HG03457 (cell line): ENCODE results near the gene RNASE8.

Source experiments
- ATAC-seq: cut with Tn5 transposase; IDR thresholded peaks from one replicate; pipeline ENCODE4 v1.9.1; 2021; ENCODE audit warnings: moderate number of reproducible peaks; ENCODE audit not compliant: unreplicated experiment

RNASE8 gene

DNA sequence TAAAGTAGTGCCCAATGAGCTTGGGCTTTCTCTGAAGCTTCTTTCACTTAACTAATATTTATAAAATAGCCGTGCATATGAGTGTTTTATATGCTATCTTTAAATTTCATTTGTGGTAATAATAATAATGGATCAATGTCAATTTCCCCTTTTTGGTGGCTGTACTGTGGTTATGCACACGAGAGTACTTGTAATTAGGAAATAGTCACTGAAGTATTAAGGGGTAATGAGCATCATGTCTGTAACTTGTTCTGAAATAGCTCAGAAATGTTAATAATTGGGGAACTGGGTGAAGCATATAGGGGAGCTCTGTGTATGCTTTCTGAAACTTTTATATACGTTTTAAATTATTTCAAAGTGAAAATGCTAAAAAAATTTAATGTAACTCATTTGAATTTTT is 7.0 kb upstream of the RNASE8 start:
- ATAC-seq, result no peak

DNA sequence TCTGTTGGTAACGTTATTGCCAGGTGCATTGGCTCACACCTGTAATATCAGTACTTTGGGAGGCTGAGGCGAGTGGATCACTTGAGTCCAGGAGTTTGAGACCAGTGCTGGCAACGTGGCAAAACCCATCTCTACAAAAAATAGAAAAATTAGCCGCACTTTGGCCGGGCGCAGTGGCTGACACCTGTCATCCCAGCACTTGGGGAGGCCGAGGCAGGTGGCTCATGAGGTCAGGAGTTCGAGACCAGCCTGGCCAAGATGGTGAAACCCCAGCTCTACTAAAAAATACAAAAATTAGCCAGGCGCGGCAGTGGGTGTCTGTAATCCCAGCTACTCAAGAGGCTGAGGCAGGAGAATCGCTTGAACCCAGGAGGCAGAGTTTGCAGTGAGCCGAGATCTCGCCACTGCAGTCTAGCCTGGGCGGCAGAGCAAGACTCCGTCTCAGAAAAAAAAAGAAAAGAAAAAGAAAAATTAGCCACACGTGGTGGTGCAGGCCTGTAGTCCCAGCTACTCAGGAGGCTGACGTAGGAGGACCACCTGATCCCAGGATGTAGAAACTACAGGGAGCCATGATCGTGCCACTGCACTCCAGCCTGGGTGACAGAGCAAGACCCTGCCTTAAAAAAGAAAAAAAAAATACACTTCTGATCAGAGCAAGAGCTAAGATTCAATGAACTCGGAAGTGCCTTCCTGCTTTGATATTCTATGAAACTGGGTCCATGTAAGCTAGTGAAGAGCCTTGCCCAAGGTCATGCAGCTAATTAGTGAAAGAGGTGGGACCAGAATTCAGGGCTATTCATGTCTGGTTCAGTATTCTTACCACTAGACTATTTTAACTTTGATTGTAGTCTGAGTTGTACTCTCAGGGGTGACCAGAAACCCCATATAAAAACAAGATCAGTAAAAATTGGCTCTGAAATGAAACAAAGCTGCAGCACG is 4.2 kb upstream of the RNASE8 start:
- no peak for ATAC-seq

DNA sequence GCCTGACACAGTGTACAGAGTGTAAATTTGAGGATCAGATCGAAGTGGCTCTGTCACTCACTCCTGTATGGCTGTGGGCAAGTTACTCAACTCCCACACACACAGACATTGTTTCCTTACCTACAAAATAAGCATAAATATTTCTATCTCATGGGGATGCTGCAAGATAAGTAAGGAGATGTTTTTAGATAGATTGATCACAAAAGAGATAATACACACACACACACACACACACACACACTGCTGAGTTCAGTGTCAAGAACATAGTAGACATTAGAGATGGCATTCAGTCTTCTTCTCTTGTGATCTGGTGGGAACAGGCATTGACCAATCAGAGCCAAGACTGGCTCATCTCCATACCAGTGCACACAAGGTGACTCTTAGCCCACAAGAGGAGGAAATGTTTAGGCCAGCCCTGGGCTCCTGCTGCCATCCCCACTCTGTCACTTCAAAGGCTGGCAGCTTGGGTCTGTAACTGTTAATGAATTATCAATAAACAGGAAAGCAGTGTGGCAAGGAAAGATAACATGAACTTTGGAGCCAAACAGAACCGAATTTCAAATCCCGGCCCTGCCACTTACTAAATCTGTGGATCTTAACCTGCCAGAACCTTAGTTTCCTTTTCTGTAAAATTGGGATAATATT is 3.4 kb upstream of the RNASE8 start:
- no peak for ATAC-seq

DNA sequence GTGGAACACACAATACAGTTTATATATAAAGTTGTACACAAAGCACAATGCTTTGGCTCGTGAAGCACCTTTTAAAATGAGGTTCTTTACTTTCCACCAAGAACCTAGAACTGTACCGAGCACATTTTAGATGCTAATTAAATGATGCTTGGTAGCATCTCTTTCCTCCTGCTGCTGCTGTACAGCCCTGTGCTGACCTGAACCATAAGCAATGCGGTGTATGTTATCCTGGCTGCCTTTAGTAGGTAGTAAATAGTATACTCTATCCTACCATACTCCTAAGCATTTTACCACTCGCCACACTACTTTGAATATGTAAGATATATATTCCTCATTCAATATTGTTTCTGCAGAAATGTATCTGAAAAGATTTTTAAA is 2.9 kb upstream of the RNASE8 start:
- no peak for ATAC-seq

DNA sequence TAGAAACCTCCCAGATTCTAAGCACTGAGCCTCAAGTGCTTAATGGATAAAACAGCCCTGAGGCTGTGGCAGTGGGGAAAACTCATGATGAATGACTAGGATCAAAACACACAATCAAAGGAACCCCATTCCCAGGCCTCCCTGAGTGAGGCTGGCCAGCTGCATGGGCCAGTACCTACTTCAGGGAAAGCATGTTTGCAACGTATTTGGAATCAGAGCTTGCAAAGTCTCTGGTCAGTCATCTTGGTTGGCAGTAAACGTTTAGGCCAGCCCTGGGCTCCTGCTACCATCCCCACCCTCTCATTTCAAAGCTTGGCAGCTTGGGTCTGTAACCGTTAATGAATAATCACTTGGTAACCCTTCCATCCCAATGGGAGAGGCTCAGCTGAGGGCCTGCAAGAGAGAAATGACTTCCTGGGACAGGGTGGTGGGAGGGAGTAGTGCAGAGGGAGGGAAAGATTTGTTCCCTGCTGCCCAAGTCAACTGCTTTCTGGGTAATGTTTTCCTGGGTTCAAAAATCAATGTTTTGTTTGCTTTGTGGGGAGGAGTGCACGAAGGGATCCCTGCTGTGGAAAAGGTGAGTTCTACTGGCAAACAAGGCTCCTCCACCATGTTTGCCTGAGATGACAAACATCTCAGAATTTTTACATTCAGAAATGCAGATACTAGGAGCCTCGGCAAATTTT is 2.0 kb upstream of the RNASE8 start:
- ATAC-seq, result no peak

DNA sequence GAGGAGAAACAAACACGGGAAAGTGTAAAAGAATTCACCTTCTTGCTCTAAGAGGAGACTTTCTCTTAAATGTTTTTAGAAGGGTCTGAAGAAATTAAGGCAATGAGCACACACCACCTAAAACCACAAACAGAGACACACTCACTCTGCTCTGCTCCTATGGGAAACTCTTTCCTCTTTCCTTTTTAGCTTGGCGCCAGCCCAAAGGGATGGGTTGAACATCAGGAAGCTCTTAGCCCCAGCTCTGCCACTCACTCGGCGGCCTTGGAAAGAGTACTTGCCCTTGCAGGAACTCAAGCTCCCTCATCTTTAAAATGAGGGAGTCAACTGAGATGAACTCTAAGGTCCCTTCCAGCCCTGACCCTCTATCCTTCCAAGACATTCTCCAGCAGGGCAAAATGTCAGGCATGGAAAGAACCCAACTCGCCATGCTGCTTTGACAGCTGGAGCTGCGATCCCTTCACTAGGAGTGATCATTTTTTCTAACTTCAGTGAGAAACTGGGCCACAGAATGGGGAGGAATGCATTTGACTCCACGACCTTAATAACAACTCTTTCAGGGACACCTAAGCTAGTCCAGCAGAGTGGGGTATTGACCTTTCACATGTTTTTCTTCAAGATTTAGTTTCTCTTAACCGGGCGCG is 980 bp upstream of the RNASE8 start:
- ATAC-seq, result no peak

DNA sequence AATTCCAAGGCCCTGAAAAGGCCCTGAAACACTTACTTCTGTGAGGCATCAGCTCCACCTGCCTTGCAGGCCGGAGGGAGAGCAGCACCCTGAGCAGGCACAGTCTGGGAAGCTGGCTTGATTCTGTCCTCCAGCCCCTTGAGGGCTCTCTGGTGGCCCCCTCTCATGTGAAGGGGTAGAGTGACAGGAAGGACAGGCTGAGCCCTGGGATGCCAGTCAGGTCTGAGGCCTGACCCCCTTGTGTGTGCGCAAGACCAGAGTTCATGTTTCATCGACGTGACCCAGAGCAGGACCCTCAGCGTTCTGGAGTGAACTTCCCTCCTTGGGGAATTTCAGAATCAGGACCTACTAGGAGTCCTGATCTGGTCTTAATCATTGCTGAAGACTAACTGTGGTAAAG is 1.3 kb downstream of the RNASE8 start:
- ATAC-seq, result no peak

DNA sequence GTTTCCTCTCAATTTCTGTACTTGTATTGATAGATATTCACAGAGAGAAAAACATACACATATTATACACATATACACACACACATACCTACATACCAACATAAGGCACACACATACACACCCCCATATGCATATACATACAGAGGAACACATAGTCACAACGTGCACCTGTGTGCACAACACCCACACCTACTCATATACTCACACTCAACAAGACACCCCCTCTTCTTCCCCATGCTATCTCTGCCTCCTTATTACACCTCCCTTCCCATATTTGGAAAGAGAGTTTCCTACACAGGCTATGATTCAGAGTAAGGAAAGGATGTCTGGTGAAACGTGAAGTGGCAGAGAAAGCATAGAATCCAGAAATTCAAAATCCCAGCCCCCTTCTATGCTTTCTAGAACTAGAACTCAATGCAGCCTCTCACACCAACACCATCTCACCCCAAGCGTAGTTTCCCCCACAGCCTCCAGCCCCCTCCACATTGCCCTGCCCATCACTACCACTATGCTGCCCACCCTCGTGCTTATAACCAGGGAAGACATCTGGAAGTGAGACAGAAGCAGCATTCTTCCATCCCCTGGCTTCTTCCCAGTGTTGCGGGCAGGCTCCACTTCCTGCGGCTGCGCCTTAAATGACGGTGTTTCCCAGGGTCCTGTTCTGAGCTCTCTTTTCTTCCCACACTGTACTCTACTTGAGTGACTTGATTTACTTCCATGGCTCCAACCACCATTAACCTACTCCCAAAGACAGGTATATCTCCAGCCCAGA is 2.4 kb downstream of the RNASE8 start:
- ATAC-seq, result no peak

DNA sequence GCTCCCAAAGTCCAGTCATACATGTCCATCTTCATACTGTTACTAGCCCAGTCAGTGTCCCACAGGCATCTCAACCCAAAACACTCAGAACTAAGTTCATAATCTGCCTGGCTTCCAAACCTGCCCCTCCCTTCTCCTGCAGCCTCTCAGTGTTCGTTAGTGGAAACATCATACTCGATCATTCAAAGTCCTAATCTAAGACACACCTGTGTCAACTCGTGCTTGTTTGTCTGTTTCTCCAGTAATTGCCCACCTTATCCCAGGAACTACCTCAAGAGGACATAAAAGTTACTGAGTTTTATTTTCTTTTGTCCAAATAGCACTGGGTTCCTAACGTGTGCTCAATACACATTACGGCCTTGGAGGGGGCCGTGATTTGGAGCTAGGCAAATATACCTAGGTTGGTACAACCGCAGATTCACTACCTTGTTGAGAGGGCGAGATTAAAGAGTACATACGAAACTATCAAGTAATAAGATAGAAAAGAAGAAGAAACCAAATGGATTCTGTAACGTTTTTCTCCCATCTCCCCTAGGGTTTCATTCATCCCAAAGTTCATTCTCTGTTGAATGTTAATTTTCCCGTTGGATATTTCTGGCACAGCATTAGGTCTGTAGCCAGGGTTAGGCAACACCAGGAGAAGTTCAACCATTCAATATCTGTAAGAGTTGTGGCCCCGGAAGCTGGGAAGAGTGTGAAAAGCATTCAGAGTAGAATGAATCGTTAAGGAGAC is 3.2 kb downstream of the RNASE8 start:
- ATAC-seq, result no peak

DNA sequence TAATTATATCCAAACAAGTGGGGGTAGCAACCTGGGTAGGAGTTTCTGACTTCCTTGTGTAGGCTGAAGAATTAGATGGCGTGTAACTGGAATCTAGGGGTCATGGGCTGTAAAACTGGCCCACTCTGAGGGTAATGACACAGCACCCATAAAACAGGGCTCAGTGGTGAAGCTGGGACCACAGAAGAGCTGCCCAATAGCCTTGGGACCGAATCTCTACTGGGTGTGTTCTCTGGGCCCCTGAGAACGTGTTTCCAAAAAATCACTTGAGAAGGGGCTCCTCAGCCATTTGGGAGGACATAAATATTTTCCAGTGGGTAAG is 3.7 kb downstream of the RNASE8 start:
- ATAC-seq, result no peak

DNA sequence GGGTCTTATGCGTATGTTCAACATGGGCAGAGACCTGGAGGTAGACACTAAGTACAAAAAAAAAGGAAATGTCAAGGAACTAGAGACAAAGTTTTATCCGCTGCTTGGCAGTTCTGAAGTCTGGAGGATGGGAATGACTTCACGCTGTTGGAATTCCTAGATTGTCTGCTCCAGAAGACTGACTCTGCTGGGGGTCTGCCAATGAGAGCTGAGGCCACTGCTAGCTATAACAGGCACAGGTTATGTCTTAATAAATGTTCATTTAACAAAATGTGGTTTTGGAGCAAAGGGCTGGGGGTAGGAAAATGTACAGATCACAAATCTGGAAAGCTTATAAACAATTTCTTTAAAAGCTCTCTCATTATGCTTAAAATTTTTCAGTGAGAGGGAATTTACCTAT is 5.9 kb downstream of the RNASE8 start:
- ATAC-seq, result no peak

DNA sequence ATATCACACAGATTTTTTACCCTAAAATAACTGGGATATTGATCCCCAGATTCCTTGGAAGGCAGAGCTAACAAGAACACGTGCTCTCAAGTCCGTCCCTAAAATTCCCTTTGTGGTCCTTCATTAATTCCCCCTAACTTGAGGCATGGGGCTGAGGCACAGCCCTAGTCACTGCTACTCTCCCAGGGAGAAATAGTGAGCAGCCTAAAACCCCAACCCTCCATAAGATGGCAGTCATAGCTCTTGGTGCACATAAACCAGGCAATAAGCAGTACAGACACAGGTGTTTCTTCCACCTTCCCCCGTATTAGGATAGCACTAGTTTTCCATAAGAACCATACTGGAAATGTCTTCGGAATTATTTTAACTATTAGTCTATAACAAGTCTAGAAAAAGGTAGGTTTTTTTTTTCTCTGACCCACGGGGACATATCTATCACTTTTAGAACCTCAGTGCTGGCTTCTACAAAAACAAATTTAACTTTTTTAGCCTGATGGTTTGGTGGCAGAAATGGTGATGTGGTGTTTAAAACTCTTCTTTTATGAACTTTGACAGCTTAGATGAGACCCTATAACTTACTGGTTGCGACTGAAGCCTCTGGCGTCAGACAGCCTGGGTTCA is 9.4 kb downstream of the RNASE8 start:
- ATAC-seq, result no peak

DNA sequence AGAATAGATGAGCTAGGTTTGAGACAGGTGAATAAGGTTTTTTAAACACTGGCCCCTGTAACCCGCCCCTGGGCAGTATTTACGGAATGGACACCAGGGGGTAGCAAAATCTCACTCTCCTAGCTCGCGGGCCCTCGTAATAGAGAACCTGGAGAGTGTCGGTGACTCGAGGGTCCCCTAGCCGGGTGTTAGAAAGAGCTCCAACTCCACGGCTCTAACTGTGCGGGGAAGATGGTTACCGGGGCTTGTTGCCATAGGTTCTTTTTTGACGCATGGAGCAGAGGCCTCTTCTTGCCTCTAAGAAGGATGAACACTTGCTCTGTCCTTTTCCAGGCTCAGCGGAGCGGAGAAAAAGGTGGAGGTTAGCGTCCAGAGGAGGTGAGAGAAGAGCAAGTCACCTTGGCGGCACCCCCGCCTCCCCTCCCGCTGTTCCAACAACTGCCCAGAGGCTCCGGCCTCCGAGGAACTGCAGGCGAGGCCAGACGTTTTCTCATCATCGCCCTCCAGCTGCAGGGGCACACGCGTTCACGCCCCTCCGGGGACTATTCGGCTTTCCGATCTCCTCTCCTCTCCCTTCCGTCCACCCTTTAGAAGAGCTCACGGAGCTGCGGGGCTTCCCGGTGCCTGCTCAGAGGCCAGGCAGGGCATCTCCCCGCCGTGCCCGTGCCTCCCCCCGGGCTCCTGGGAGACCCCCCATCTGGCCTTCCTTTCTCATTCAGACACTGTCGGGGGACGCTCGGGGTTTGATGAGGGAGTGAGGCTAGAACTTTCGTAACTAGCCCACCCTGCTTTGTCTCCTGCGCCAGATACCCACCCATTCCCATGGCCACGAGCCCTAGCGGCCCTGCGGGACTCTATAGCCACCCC is 11.1 kb downstream of the RNASE8 start:
- no peak for ATAC-seq

DNA sequence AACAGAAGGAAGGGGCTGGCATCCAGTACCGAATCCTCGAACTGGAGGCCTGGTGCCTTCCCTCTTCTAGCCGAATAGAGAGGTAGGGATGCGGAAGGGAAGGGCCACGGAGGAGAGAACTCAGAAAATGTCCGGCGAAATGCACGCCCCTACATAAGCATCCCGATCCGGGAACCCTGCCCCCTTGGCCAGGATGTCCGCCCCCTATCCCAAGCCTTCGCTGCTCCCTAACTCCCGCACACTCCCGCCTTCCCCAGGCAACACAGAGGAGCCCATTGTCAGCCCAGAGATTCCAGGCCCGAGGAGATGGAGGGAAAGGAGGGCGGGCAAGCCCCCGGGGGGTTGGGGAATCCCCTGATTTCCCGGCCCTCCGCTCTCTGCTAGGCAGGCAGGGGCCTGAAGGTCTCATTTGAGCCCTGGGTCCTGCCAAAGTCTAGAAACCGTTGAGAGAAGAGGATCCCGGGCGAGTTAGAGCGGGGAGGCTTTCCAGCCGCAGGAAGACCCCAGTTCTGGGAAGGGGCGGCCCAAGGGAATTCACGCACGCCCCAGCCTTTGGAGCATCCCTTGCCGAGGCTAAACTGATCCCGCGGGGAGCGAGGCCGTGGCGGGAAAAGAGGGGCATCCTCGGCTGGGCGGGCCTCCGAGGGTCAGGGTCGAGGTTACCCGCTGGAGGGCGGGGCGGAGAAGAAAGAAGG is 11.9 kb downstream of the RNASE8 start:
- no peak for ATAC-seq

DNA sequence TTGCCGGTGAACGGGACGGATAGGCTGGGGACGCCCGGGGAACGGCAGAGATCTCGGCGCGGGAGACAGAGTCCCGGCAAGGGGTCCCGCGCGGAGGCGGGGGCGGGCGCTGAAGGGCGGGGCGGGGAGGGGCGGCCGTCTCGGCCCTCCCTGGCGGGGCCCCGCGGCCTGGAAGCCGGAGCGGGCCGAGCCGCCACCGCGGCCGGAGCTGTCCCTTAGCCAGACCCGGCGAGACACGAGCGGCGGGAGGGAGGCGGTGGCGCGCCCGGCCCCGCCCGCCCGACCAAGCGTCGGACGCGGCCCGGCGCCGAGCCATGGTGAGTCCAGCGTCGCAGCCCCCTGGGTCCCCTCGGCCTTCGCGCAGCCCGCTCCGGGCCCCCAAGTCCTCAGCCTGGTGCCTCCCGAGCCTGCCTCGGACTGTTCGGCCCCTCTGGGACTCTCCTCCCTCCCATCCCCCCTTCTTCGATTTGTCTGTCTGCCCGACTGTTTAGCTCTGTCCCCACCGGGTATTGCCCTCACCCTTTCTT is 12.5 kb downstream of the RNASE8 start, which contains the start of gene ARHGEF40:
Gene ARHGEF40 (plus strand): TSS at position 222 of the 527 bp plus-strand sequence. CDS start 93 bp downstream, at position 315.
- ATAC-seq, result no peak

DNA sequence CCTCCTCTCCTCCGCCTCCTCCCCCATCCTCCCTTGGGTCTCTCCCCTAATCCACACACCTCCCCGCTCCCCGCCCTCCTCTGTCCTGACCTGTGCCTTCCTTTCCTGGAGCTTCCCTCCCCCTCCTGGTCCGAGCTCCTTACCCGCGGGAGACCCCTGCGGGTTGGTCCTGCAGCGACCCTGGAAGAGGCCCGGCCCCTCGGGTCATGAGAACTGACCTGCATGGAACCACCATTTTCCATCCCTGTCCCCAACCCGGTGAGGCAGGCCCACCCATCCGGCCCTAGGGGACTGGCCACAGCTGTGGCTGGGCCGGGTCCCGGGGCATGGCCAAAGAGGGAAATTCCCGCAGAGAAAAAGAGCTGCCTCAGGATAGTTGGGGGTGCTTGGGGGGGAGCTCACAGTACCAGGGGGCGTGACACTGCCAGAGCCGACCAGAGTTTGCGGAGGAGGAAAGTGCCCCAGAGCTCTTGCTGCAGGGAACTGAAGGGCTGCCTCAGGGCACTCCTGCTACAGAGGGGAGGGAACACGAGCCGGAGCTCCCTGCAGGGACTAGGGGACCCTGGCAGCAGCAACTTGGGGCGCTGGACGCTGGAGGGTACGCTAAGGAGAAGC is 13.1 kb downstream of the RNASE8 start:
- ATAC-seq, result no peak
